MM.1S (cell line): ENCODE data around the gene CACNB4.

ENCODE experiments used
- CTCF ChIP-seq: fragments of 300-600 bp; sonication (generic); IDR thresholded peaks from 2 replicates; pipeline ENCODE4 v1.5.1; 2016; ENCODE audit warnings: antibody characterized with exemption, low read length, mixed read lengths
- EZH2 ChIP-seq: fragments of 300-600 bp; sonication (generic); optimal IDR thresholded peaks from 2 replicates; pipeline ENCODE3; 2017; ENCODE audit warnings: low read depth, mild to moderate bottlenecking, antibody characterized with exemption, low read length, mixed read lengths
- EZH2phosphoT487 ChIP-seq: fragments of 300-600 bp; sonication (generic); IDR thresholded peaks from 2 replicates; pipeline ENCODE4 v1.6.1; 2018; ENCODE audit warnings: antibody characterized with exemption, low read length

GRCh38 chr2:152042636-152043615, 55.9 kb downstream of the CACNB4 start:
- TF ChIP-seq CTCF, result no peak
- no peak for TF ChIP-seq EZH2
- TF ChIP-seq EZH2phosphoT487, result no peak
